SK-N-SH (cell line): Measurements from ENCODE around the gene MN1.

ENCODE experiments used
- CTCF ChIP-seq: fragments of 200-600 bp; sonication (generic); IDR thresholded peaks from 2 replicates; pipeline ENCODE4 v1.6.1; 2017; ENCODE audit warnings: antibody characterized with exemption, mild to moderate bottlenecking, moderate library complexity
- EZH2phosphoT487 ChIP-seq: fragments of 200-600 bp; sonication (generic); IDR thresholded peaks from 2 replicates; pipeline ENCODE4 v1.6.1; 2017; ENCODE audit warnings: low read depth, mixed run types, mild to moderate bottlenecking, antibody characterized with exemption, moderate library complexity, borderline replicate concordance

GRCh38 chr22:27726331-27726685 is 75.2 kb downstream of the MN1 start:
- TF ChIP-seq CTCF (no peak), EZH2phosphoT487 (no peak)
